GM12878 (cell line): ENCODE measurements around the gene RAB37. TPM values are rescaled to one million over a fixed set of nuclear protein-coding genes. Genes with fewer than 3 reads are reported as not detected.

ENCODE experiments used
- ATAC-seq: fragments of 200-7000 bp; cut with Tn5 transposase; 3 replicates; pipeline ENCODE4 v1.9.1; 2020; ENCODE audit warnings: mild to moderate bottlenecking, moderate library complexity
- BruUV-seq: library from RNA; stranded (reverse); fragments of 400-500 nt; replicated peaks from 2 replicates; lab custom pipeline; 2021; lab: Mats Ljungman, UMichigan
- CTCF ChIA-PET: fragments of 300-600 bp; sonication (Branson Sonifier 250); formaldehyde crosslinking; extraction: SDS; loops from one replicate; lab custom pipeline; 2021; ENCODE audit warnings: inconsistent platforms; lab: Yijun Ruan, JAX
- POLR2A ChIA-PET: fragments of 350-600 bp; formaldehyde crosslinking; extraction: SDS; loops from one replicate; lab custom pipeline; 2021; ENCODE audit warnings: inconsistent platforms; lab: Charles Lee
- RAD21 ChIA-PET: fragments of 300-600 bp; sonication (Branson Sonifier 250); formaldehyde crosslinking; loops from one replicate; lab custom pipeline; 2023; ENCODE audit warnings: antibody characterized with exemption; ENCODE audit not compliant: unreplicated experiment; lab: Charles Lee
- SMC1A ChIA-PET: fragments of 300-600 bp; sonication (Branson Sonifier 250); formaldehyde crosslinking; loops from one replicate; lab custom pipeline; 2023; ENCODE audit not compliant: unreplicated experiment, uncharacterized antibody; lab: Charles Lee
- DNase-seq: peaks from one replicate; pipeline ENCODE4 v3.0.0-alpha.2; 2011; ENCODE audit warnings: low read depth, low spot score
- FAIRE-seq: peaks from 3 replicates; lab custom pipeline; 2011; peaks lifted over from hg19 to GRCh38; lab: Jason Lieb, UNC
- H2AFZ ChIP-seq: 2 replicates; pipeline ENCODE4 v1.6.0; 2011; ENCODE audit warnings: low read depth, low read length, control low read depth; ENCODE audit not compliant: control insufficient read depth
- H3K27ac ChIP-seq: 2 replicates; pipeline ENCODE4 v1.5.1; 2011; ENCODE audit warnings: control low read depth; ENCODE audit not compliant: control insufficient read depth, insufficient read depth
- H3K27me3 ChIP-seq, 2 experiments: replicated peaks in 1 of 2; 2 replicates each; pipeline versions ENCODE4 v1.6.0 to v1.6.1; 2011; ENCODE audit warnings: low read length in 1 of 2; ENCODE audit not compliant: control insufficient read depth in 2 of 2, insufficient read depth in 2 of 2
- H3K36me3 ChIP-seq, 2 experiments: 2 replicates each; pipeline ENCODE4 v1.5.1; 2011; ENCODE audit warnings: low read length in 1 of 2; ENCODE audit not compliant: control insufficient read depth in 2 of 2, insufficient read depth in 2 of 2
- H3K4me1 ChIP-seq: 2 replicates; pipeline ENCODE4 v1.6.1; 2011; ENCODE audit warnings: mild to moderate bottlenecking, low read length, moderate library complexity, mixed read lengths; ENCODE audit not compliant: control insufficient read depth, insufficient read depth
- H3K4me2 ChIP-seq: 2 replicates; pipeline ENCODE4 v1.6.0; 2011; ENCODE audit warnings: control low read depth; ENCODE audit not compliant: control insufficient read depth, insufficient read depth
- H3K4me3 ChIP-seq: fragments of 200-600 bp; sonication (generic); 2 replicates; pipeline ENCODE4 v1.5.1; 2016
- H3K79me2 ChIP-seq: 2 replicates; pipeline ENCODE4 v1.6.0; 2011; ENCODE audit warnings: low read length; ENCODE audit not compliant: control insufficient read depth, insufficient read depth
- H3K9ac ChIP-seq: 2 replicates; pipeline ENCODE4 v1.8.0; 2011; ENCODE audit warnings: low read length, control low read depth, mixed read lengths; ENCODE audit not compliant: control insufficient read depth, insufficient read depth
- H3K9me3 ChIP-seq: replicated peaks from 3 replicates; pipeline ENCODE4 v1.5.1; 2011; ENCODE audit warnings: mild to moderate bottlenecking, low read length; ENCODE audit not compliant: control insufficient read depth, insufficient read depth
- H4K20me1 ChIP-seq: 2 replicates; pipeline ENCODE4 v1.6.0; 2011; ENCODE audit not compliant: control insufficient read depth, insufficient read depth
- MAX ChIP-seq: IDR thresholded peaks from 2 replicates; pipeline ENCODE4 v1.6.1; 2012; ENCODE audit warnings: low read depth, low read length, improper control_type of control experiment
- MYC ChIP-seq: IDR thresholded peaks from 2 replicates; pipeline ENCODE4 v1.6.1; 2011; ENCODE audit warnings: mild to moderate bottlenecking, low read length, moderate library complexity, inconsistent platforms; ENCODE audit not compliant: insufficient read depth, insufficient replicate concordance, insufficient read length, severe bottlenecking
- POLR2A ChIP-seq: IDR thresholded peaks from 2 replicates; pipeline ENCODE4 v1.6.1; 2011; ENCODE audit warnings: low read depth, mild to moderate bottlenecking, low read length
- PRDM15 ChIP-seq: fragments of 450-650 bp; formaldehyde crosslinking; IDR thresholded peaks from 2 replicates; pipeline ENCODE4 v1.4.0; 2020; ENCODE audit warnings: mild to moderate bottlenecking, moderate library complexity
- ZNF384 ChIP-seq: IDR thresholded peaks from 2 replicates; pipeline ENCODE4 v1.6.1; 2012; ENCODE audit warnings: low read depth, mild to moderate bottlenecking, low read length, improper control_type of control experiment, borderline replicate concordance
- WGBS: methylation state at CpG from one replicate; pipeline ENCODE4 v1.1.6; 2016; ENCODE audit warnings: low lambda C conversion rate; ENCODE audit not compliant: insufficient replicate concordance, insufficient coverage; ENCODE audit errors: missing lambda C conversion rate; 5-methylcytosine and 5-hydroxymethylcytosine counted together
- in situ Hi-C: fragments of 300-500 bp; cut with MboI; formaldehyde crosslinking; loops from 9 replicates; pipeline ENCODE4 v1.14.3; 2018; ENCODE audit warnings: mixed read lengths
- intact Hi-C: fragments of 100-400 bp; cut with micrococcal nuclease; formaldehyde crosslinking; loops from one replicate; pipeline ENCODE4 v1.14.2; 2022; ENCODE audit not compliant: unreplicated experiment
- polyA plus RNA-seq, 11 experiments: library from polyadenylated mRNA; depleted of rRNA in 4 of 11; unstranded in 6 of 11; stranded (reverse) in 5 of 11; fragments of >200 nt; fragmentation: Nextera tagmentation in 4 of 11; fragmentation: Illumina TruSeq in 1 of 11; extraction: Ambion mirVana in 4 of 11; extraction: Trizol in 1 of 11; gene quantifications; 1 replicate in 1 of 11; 2 replicates in 10 of 11; pipeline versions ENCODE4 v1.2.1 to v1.2.3, GENCODE V29; 2011 to 2016; ENCODE audit warnings: inconsistent platforms in 2 of 11, missing spikeins in 2 of 11, low read depth in 1 of 11
- total RNA-seq, 4 experiments: library from RNA; depleted of rRNA in 3 of 4; stranded (reverse); fragments of >200 nt in 3 of 4; fragmentation: Illumina TruSeq in 1 of 4; extraction: Trizol in 1 of 4; gene quantifications; 2 replicates each; pipeline versions ENCODE4 v1.2.1 to v1.2.3, GENCODE V29; 2013 to 2021

Gene RAB37
- total and polyA plus RNA-seq, 10 of the 15 experiments (the other 5 are each of a cell fraction or from before 2014, with no cell fraction given), result 0.48 to 5.6 (median 1.7) TPM

- no peak for TF ChIP-seq PRDM15
Measured at GRCh38 chr17:74768069-74768762, 31.2 kb downstream of the RAB37 start (continued).

- no peak for FAIRE-seq
- Histone ChIP-seq H4K20me1 (no peaks in the 10 kb centered on the region), H3K79me2 (no peaks in the 10 kb centered on the region), H3K4me3 (no peak overlapping the region), H3K9ac (no peak overlapping the region), H2AFZ (no peak overlapping the region), H3K4me1 (no peaks in the 10 kb centered on the region), H3K27me3 (no peaks in the 10 kb centered on the region), H3K36me3 (peaks cover 26 to 37% of the 10 kb centered on the region in 2 experiments), H3K27ac (no peak overlapping the region), H3K9me3 (no peaks in the 10 kb centered on the region), H3K4me2 (no peak overlapping the region)
- POLR2A ChIA-PET, result no interaction called here
- TF ChIP-seq MAX (no peak), MYC (no peak), POLR2A (peak; percentile 12; the same call in 1 of the 2 replicates), ZNF384 (no peak)
- TSS peak; percentile 74 for BruUV-seq
- in situ Hi-C loops, result no loop called here
- SMC1A ChIA-PET, result no interaction called here
- RAD21 ChIA-PET, result interaction anchor here (1.4 to 3.8 kb wide), 2 partner anchors 23 to 111 kb away, joined by 6 to 30 read pairs; no protein-coding TSS in a partner anchor
- DNase-seq, result no peak
- CTCF ChIA-PET, result interaction anchor here (1.0 to 7.0 kb wide), 4 partner anchors 8 to 111 kb away, joined by 4 to 60 read pairs (median 14); no protein-coding TSS in a partner anchor
- intact Hi-C loops, result no loop called here
- ATAC-seq, result no peak
- 89% methylated on average over 7 of the region's 7 CpGs for WGBS
Measured at GRCh38 chr17:74768763-74769114, 31.7 kb downstream of the RAB37 start.
